Peyer's patch (tissue), 4 donors: ENCODE results near the gene PLA2G6.

Experiments
- CTCF ChIP-seq, 6 experiments: fragments of 450-650 bp in 4 of 6; fragments of 200-600 bp in 2 of 6; sonication (generic) in 1 of 6; IDR thresholded peaks; one replicate each; pipeline ENCODE4 v1.5.1; 2017 to 2019; ENCODE audit warnings: antibody characterized with exemption in 6 of 6, mild to moderate bottlenecking in 3 of 6, moderate library complexity in 1 of 6
- POLR2A ChIP-seq, 2 donors: fragments of 450-650 bp; IDR thresholded peaks; one replicate each; pipeline ENCODE4 v1.5.1; 2017; ENCODE audit warnings: antibody characterized with exemption in 2 of 2, mild to moderate bottlenecking in 2 of 2, moderate library complexity in 2 of 2

- no peak for TF ChIP-seq CTCF (IDR thresholded peaks at IDR 0.05)
- TF ChIP-seq POLR2A (IDR thresholded peaks at IDR 0.05), result no peak
Measured at GRCh38 chr22:38193580-38193979, 11.9 kb upstream of the PLA2G6 start.
